Measurements from ENCODE around the gene P2RY2.

Gene P2RY2

GRCh38 chr11:73206801-73207200 is 11.3 kb upstream of the P2RY2 start:
- no peak for DNase-seq

GRCh38 chr11:73209892-73210291 is 8.2 kb upstream of the P2RY2 start:
- DNase-seq, result no peak

- no peak for DNase-seq
Measured at GRCh38 chr11:73210916-73211667, 7.0 kb upstream of the P2RY2 start.

- no peak for DNase-seq
Measured at GRCh38 chr11:73213196-73214143, 4.6 kb upstream of the P2RY2 start.

GRCh38 chr11:73215191-73216134 is 2.6 kb upstream of the P2RY2 start:
- DNase-seq, result no peak

- no peak for DNase-seq
Measured at GRCh38 chr11:73216465-73216864, 1.6 kb upstream of the P2RY2 start.

- no peak for DNase-seq
Measured at GRCh38 chr11:73217131-73217809, 811 bp upstream of the P2RY2 start.

- DNase-seq, result no peak
Measured at GRCh38 chr11:73217810-73218105, 323 bp upstream of the P2RY2 start.

GRCh38 chr11:73218830-73219215 is 742 bp downstream of the P2RY2 start:
- no peak for DNase-seq

- no peak for DNase-seq
Measured at GRCh38 chr11:73219396-73220285, 1.6 kb downstream of the P2RY2 start.

- DNase-seq, result no peak
Measured at GRCh38 chr11:73221451-73221850, 3.4 kb downstream of the P2RY2 start.

- DNase-seq, result no peak
Measured at GRCh38 chr11:73221996-73222395, 3.9 kb downstream of the P2RY2 start.

GRCh38 chr11:73223998-73224730 is 6.1 kb downstream of the P2RY2 start:
- no peak for DNase-seq

- DNase-seq, result no peak
Measured at GRCh38 chr11:73225001-73225686, 7.1 kb downstream of the P2RY2 start.

- no peak for DNase-seq
Measured at GRCh38 chr11:73225851-73226250, 7.8 kb downstream of the P2RY2 start.

GRCh38 chr11:73226297-73227006 is 8.4 kb downstream of the P2RY2 start:
- DNase-seq, result no peak

- DNase-seq, result no peak
Measured at GRCh38 chr11:73227571-73228211, 9.6 kb downstream of the P2RY2 start.

GRCh38 chr11:73228268-73229134 is 10.4 kb downstream of the P2RY2 start:
- no peak for DNase-seq

Data from cerebellar nuclear complex (tissue), 1 donor.